Vagina (tissue), 2 donors: ENCODE measurements around the gene ZEB2. TPM values are rescaled to one million over a fixed set of nuclear protein-coding genes. Genes with fewer than 3 reads are reported as not detected.

Source experiments
- DNase-seq, 2 donors: peaks; one replicate each; pipeline ENCODE4 v3.0.0-alpha.2; 2017; ENCODE audit errors: extremely low spot score in 2 of 2
- H3K27ac ChIP-seq: fragments of 200-600 bp; sonication (generic); one replicate; pipeline ENCODE4 v1.5.1; 2019
- H3K27me3 ChIP-seq: fragments of 200-600 bp; sonication (generic); one replicate; pipeline ENCODE4 v1.5.1; 2019
- H3K36me3 ChIP-seq, 2 donors: fragments of 200-600 bp; sonication (generic); one replicate each; pipeline ENCODE4 v1.5.1; 2017 to 2019
- H3K4me1 ChIP-seq: fragments of 200-600 bp; sonication (generic); one replicate; pipeline ENCODE4 v1.5.1; 2019
- H3K4me3 ChIP-seq, 2 donors: fragments of 200-600 bp; sonication (generic); 1 replicate in 1 of 2; 2 replicates in 1 of 2; pipeline ENCODE4 v1.5.1; 2016 to 2019
- H3K9me3 ChIP-seq: fragments of 200-600 bp; sonication (generic); one replicate; pipeline ENCODE4 v1.5.1; 2019
- CTCF ChIP-seq, 3 experiments: fragments of 450-650 bp in 2 of 3; fragments of 200-600 bp in 1 of 3; sonication (generic) in 1 of 3; IDR thresholded peaks; one replicate each; pipeline ENCODE4 v1.5.1; 2017 to 2019; ENCODE audit warnings: antibody characterized with exemption in 3 of 3, mild to moderate bottlenecking in 2 of 3, moderate library complexity in 2 of 3
- POLR2A ChIP-seq, 2 donors: fragments of 450-650 bp; IDR thresholded peaks; one replicate each; pipeline ENCODE4 v1.6.1; 2017; ENCODE audit warnings: antibody characterized with exemption in 2 of 2, mild to moderate bottlenecking in 2 of 2, moderate library complexity in 2 of 2
- POLR2AphosphoS5 ChIP-seq, 2 donors: sonication (generic); formaldehyde crosslinking; IDR thresholded peaks; one replicate each; pipeline ENCODE4 v1.9.0; 2017; ENCODE audit warnings: antibody characterized with exemption in 2 of 2, mild to moderate bottlenecking in 2 of 2, low read depth in 1 of 2; ENCODE audit not compliant: insufficient read depth in 1 of 2
- intact Hi-C: fragments of 100-400 bp; cut with DNase I; formaldehyde crosslinking; loops from one replicate; pipeline ENCODE4 v1.15.1; 2023
- total RNA-seq: library from RNA; depleted of rRNA; stranded (reverse); fragments of >200 nt; gene quantifications from one replicate; pipeline ENCODE4 v1.2.3, GENCODE V29; 2016

Gene ZEB2
- total RNA-seq, 1 donor from 2014 or later: 63.6 TPM

GRCh38 chr2:144468823-144469595, 50.9 kb downstream of the ZEB2 start:
- no peak for TF ChIP-seq POLR2AphosphoS5 (IDR thresholded peaks at IDR 0.05; ENCODE audit: insufficient read depth in 1 of 2, low read depth in 1 of 2)
- no peak for TF ChIP-seq POLR2A (IDR thresholded peaks at IDR 0.05)
- TF ChIP-seq CTCF (IDR thresholded peaks at IDR 0.05): no peak
- no peaks in the 10 kb centered on the region for H3K36me3 ChIP-seq
- H3K9me3 ChIP-seq: no peaks in the 10 kb centered on the region
- H3K4me3 ChIP-seq: no peak overlapping the region
- DNase-seq: no peak
- peaks cover 64% of the 10 kb centered on the region for H3K4me1 ChIP-seq
- no peak overlapping the region for H3K27ac ChIP-seq
- intact Hi-C loops: no loop called here
- H3K27me3 ChIP-seq: no peaks in the 10 kb centered on the region

GRCh38 chr2:144467502-144468137, 52.3 kb downstream of the ZEB2 start:
- H3K36me3 ChIP-seq: no peaks in the 10 kb centered on the region
- TF ChIP-seq POLR2A (IDR thresholded peaks at IDR 0.05) (no peak), CTCF (IDR thresholded peaks at IDR 0.05) (no peak), POLR2AphosphoS5 (IDR thresholded peaks at IDR 0.05; ENCODE audit: insufficient read depth in 1 of 2, low read depth in 1 of 2) (no peak)
- no peak for DNase-seq

GRCh38 chr2:144466637-144467036, 53.3 kb downstream of the ZEB2 start:
- no peak for DNase-seq
- intact Hi-C loops: no loop called here
- Histone ChIP-seq H3K27ac (no peak overlapping the region), H3K9me3 (no peaks in the 10 kb centered on the region), H3K4me3 (no peak overlapping the region), H3K36me3 (no peaks in the 10 kb centered on the region), H3K4me1 (peaks cover 55% of the 10 kb centered on the region), H3K27me3 (no peaks in the 10 kb centered on the region)
- TF ChIP-seq POLR2AphosphoS5 (IDR thresholded peaks at IDR 0.05; ENCODE audit: insufficient read depth in 1 of 2, low read depth in 1 of 2) (no peak), CTCF (IDR thresholded peaks at IDR 0.05) (no peak), POLR2A (IDR thresholded peaks at IDR 0.05) (no peak)

More at GRCh38 chr2:144467502-144468137, 52.3 kb downstream of the ZEB2 start:
- H3K4me1 ChIP-seq: peaks cover 55% of the 10 kb centered on the region
- intact Hi-C loops: no loop called here
- no peaks in the 10 kb centered on the region for H3K27me3 ChIP-seq
- no peak overlapping the region for H3K4me3 ChIP-seq
- H3K27ac ChIP-seq: no peak overlapping the region
- H3K9me3 ChIP-seq: no peaks in the 10 kb centered on the region

- H3K36me3 ChIP-seq: no peaks in the 10 kb centered on the region
- H3K9me3 ChIP-seq: no peaks in the 10 kb centered on the region
- H3K27me3 ChIP-seq: no peaks in the 10 kb centered on the region
- H3K4me3 ChIP-seq: no peak overlapping the region
- no peak overlapping the region for H3K27ac ChIP-seq
- DNase-seq: no peak
- intact Hi-C loops: no loop called here
- H3K4me1 ChIP-seq: peaks cover 51% of the 10 kb centered on the region
- TF ChIP-seq CTCF (IDR thresholded peaks at IDR 0.05) (no peak), POLR2AphosphoS5 (IDR thresholded peaks at IDR 0.05; ENCODE audit: insufficient read depth in 1 of 2, low read depth in 1 of 2) (no peak)
These were observed 54.2 kb downstream of the ZEB2 start for GRCh38 chr2:144465749-144466148.

GRCh38 chr2:144464730-144465129, 55.2 kb downstream of the ZEB2 start:
- H3K4me3 ChIP-seq: no peak overlapping the region
- H3K27me3 ChIP-seq: no peaks in the 10 kb centered on the region
- intact Hi-C loops: no loop called here
- H3K27ac ChIP-seq: no peak overlapping the region
- no peaks in the 10 kb centered on the region for H3K9me3 ChIP-seq
- H3K36me3 ChIP-seq: no peaks in the 10 kb centered on the region
- peaks cover 49% of the 10 kb centered on the region for H3K4me1 ChIP-seq
- no peak for DNase-seq
- TF ChIP-seq POLR2A (IDR thresholded peaks at IDR 0.05) (no peak), POLR2AphosphoS5 (IDR thresholded peaks at IDR 0.05; ENCODE audit: insufficient read depth in 1 of 2, low read depth in 1 of 2) (no peak), CTCF (IDR thresholded peaks at IDR 0.05) (no peak)
